ENCODE results near the gene TDRD1.

Gene TDRD1

GRCh38 chr10:114206902-114207301 is 27.7 kb downstream of the TDRD1 start:
- TF ChIP-seq CTCF (IDR thresholded peaks at IDR 0.05; ENCODE audit: low read depth, low read length), result no peak
- Histone ChIP-seq H3K27ac (no peak overlapping the region), H3K4me3 (ENCODE audit: low read depth, low read length) (no peak overlapping the region), H3K27me3 (ENCODE audit: insufficient read depth, low read depth, severe bottlenecking) (no peaks in the 10 kb centered on the region), H3K9me3 (ENCODE audit: severe bottlenecking) (no peaks in the 10 kb centered on the region), H3K36me3 (no peaks in the 10 kb centered on the region)
- no peak for DNase-seq

- no peak overlapping the region for H3K27ac ChIP-seq
- no peak for TF ChIP-seq CTCF (IDR thresholded peaks at IDR 0.05; ENCODE audit: low read depth, low read length)
- no peaks in the 10 kb centered on the region for H3K36me3 ChIP-seq
- no peaks in the 10 kb centered on the region for H3K27me3 ChIP-seq (ENCODE audit: insufficient read depth, low read depth, severe bottlenecking)
- DNase-seq, result no peak
- no peaks in the 10 kb centered on the region for H3K9me3 ChIP-seq (ENCODE audit: severe bottlenecking)
- no peak overlapping the region for H3K4me3 ChIP-seq (ENCODE audit: low read depth, low read length)
Measured at GRCh38 chr10:114207349-114207748, 28.2 kb downstream of the TDRD1 start.

- no peaks in the 10 kb centered on the region for H3K36me3 ChIP-seq
Measured at GRCh38 chr10:114208351-114208750, 29.2 kb downstream of the TDRD1 start.

GRCh38 chr10:114212153-114212552 is 33.0 kb downstream of the TDRD1 start:
- H3K27ac ChIP-seq, result no peak overlapping the region
- no peaks in the 10 kb centered on the region for H3K36me3 ChIP-seq
- TF ChIP-seq CTCF (IDR thresholded peaks at IDR 0.05; ENCODE audit: low read depth, low read length), result no peak
- DNase-seq, result no peak
- H3K27me3 ChIP-seq (ENCODE audit: insufficient read depth, low read depth, severe bottlenecking), result no peaks in the 10 kb centered on the region
- no peak overlapping the region for H3K4me3 ChIP-seq (ENCODE audit: low read depth, low read length)
- H3K9me3 ChIP-seq (ENCODE audit: severe bottlenecking), result no peaks in the 10 kb centered on the region

More at GRCh38 chr10:114208351-114208750, 29.2 kb downstream of the TDRD1 start:
- Histone ChIP-seq H3K27me3 (ENCODE audit: insufficient read depth, low read depth, severe bottlenecking) (no peaks in the 10 kb centered on the region), H3K4me3 (ENCODE audit: low read depth, low read length) (no peak overlapping the region), H3K27ac (no peak overlapping the region), H3K9me3 (ENCODE audit: severe bottlenecking) (no peaks in the 10 kb centered on the region)
- DNase-seq, result no peak
- no peak for TF ChIP-seq CTCF (IDR thresholded peaks at IDR 0.05; ENCODE audit: low read depth, low read length)

GRCh38 chr10:114215033-114215432 is 35.9 kb downstream of the TDRD1 start:
- no peak overlapping the region for H3K4me3 ChIP-seq (ENCODE audit: low read depth, low read length)
- DNase-seq, result no peak
- no peaks in the 10 kb centered on the region for H3K9me3 ChIP-seq (ENCODE audit: severe bottlenecking)
- no peaks in the 10 kb centered on the region for H3K36me3 ChIP-seq
- TF ChIP-seq CTCF (IDR thresholded peaks at IDR 0.05; ENCODE audit: low read depth, low read length), result no peak
- no peak overlapping the region for H3K27ac ChIP-seq
- no peaks in the 10 kb centered on the region for H3K27me3 ChIP-seq (ENCODE audit: insufficient read depth, low read depth, severe bottlenecking)

- H3K27me3 ChIP-seq (ENCODE audit: insufficient read depth, low read depth, severe bottlenecking), result no peaks in the 10 kb centered on the region
- no peaks in the 10 kb centered on the region for H3K9me3 ChIP-seq (ENCODE audit: severe bottlenecking)
- H3K27ac ChIP-seq, result no peak overlapping the region
- no peak for DNase-seq
- no peaks in the 10 kb centered on the region for H3K36me3 ChIP-seq
- H3K4me3 ChIP-seq (ENCODE audit: low read depth, low read length), result no peak overlapping the region
- no peak for TF ChIP-seq CTCF (IDR thresholded peaks at IDR 0.05; ENCODE audit: low read depth, low read length)
Measured at GRCh38 chr10:114220281-114220680, 41.1 kb downstream of the TDRD1 start.

Data from WERI-Rb-1 (cell line).